ENCODE results near the gene MYOM3. TPM values are rescaled to one million over a fixed set of nuclear protein-coding genes. Genes with fewer than 3 reads are reported as not detected.

Gene MYOM3
- total and polyA plus RNA-seq, 2 of the 13 experiments (the other 11 are each of a cell fraction or from before 2014, with no cell fraction given), result 5.8 to 15.3 TPM

GRCh38 chr1:24111996-24112779 is at the start of gene MYOM3 (continued):
- TF ChIP-seq PRDM10 (CRISPR knock-in tag; IDR thresholded peaks at IDR 0.05; ENCODE audit: low read depth), result no peak
- TF ChIP-seq HMG20A (CRISPR knock-in tag; IDR thresholded peaks at IDR 0.05; ENCODE audit: borderline replicate concordance), result no peak
- no peak for TF ChIP-seq PRDM4 (CRISPR knock-in tag; IDR thresholded peaks at IDR 0.05; ENCODE audit: borderline replicate concordance)
- no peak for TF ChIP-seq HHEX (CRISPR knock-in tag; IDR thresholded peaks at IDR 0.05)
- no peak for TF ChIP-seq ZNF329 (CRISPR knock-in tag; IDR thresholded peaks at IDR 0.05; ENCODE audit: low read depth)
- TF ChIP-seq MED13 (CRISPR knock-in tag; IDR thresholded peaks at IDR 0.05), result no peak
- TF ChIP-seq CBFB (CRISPR knock-in tag; IDR thresholded peaks at IDR 0.05), result 0 out of 2 replicates have a peak, but pooled peaks have one; percentile 42
- TF ChIP-seq PATZ1 (CRISPR knock-in tag; IDR thresholded peaks at IDR 0.05), result peak; percentile 91
- peak; percentile 18 for TF ChIP-seq ZNF883 (CRISPR knock-in tag; IDR thresholded peaks at IDR 0.05; ENCODE audit: not compliant biosample characterization)
- TF ChIP-seq GZF1 (CRISPR knock-in tag; IDR thresholded peaks at IDR 0.05), result 0 out of 2 replicates have a peak, but pooled peaks have one; percentile 43
- no peak for TF ChIP-seq CSRNP2 (CRISPR knock-in tag; conservative IDR thresholded peaks at IDR 0.05; ENCODE audit: low read depth)
- TF ChIP-seq MLXIP (CRISPR knock-in tag; IDR thresholded peaks at IDR 0.05; ENCODE audit: borderline replicate concordance), result no peak
- TF ChIP-seq SP140L (CRISPR knock-in tag; IDR thresholded peaks at IDR 0.05; ENCODE audit: borderline replicate concordance), result no peak
- no peak; the same call in 1 of the 2 replicates for TF ChIP-seq MYC (CRISPR knock-in tag; IDR thresholded peaks at IDR 0.05; ENCODE audit: borderline replicate concordance)

All from HepG2 (cell line).